Measurements from ENCODE around the gene TM7SF2.
"Not testable (repeated sequence)": the region's sequence is repeated elsewhere in the genome, so short reads cannot be mapped to it uniquely, and the experiment has no call there.

Gene TM7SF2

GRCh38 chr11:65116370-65117205, 4.9 kb downstream of the TM7SF2 start:
- DNase-seq, result no peak

- peak; percentile 99 for DNase-seq
Observed at GRCh38 chr11:65117206-65118096, 5.8 kb downstream of the TM7SF2 start, which contains the start of gene ZNHIT2. ZNHIT2 (minus strand) TSS chr11:65117701; CDS start chr11:65117653, 48 bp downstream.

GRCh38 chr11:65118097-65118837, 6.6 kb downstream of the TM7SF2 start:
- DNase-seq, result no peak

- DNase-seq, result not testable (repeated sequence)
Observed at GRCh38 chr11:65118891-65119669, 7.4 kb downstream of the TM7SF2 start.

- DNase-seq, result no peak
Observed at GRCh38 chr11:65119670-65119995, 8.0 kb downstream of the TM7SF2 start.

GRCh38 chr11:65120831-65121230, 9.2 kb downstream of the TM7SF2 start:
- DNase-seq, result no peak

GRCh38 chr11:65121447-65121864, 9.8 kb downstream of the TM7SF2 start:
- no peak for DNase-seq

GRCh38 chr11:65121865-65122696, 10.4 kb downstream of the TM7SF2 start, which contains the start of the genes FAU and MRPL49:
FAU (minus strand) TSS chr11:65122134; CDS start chr11:65121813, 321 bp downstream.
MRPL49 (plus strand) TSS chr11:65122321; CDS start chr11:65122347, 26 bp downstream.
- peak; percentile 94 for DNase-seq

GRCh38 chr11:65124480-65125196, 13.0 kb downstream of the TM7SF2 start:
- DNase-seq, result no peak

- no peak for DNase-seq
Observed at GRCh38 chr11:65125197-65126056, 13.8 kb downstream of the TM7SF2 start.

- no peak for DNase-seq
Observed at GRCh38 chr11:65126624-65127274, 15.1 kb downstream of the TM7SF2 start.

GRCh38 chr11:65127473-65128181, 16.0 kb downstream of the TM7SF2 start:
- no peak for DNase-seq

GRCh38 chr11:65128182-65129145, 16.8 kb downstream of the TM7SF2 start:
- no peak for DNase-seq

- DNase-seq, result no peak
Observed at GRCh38 chr11:65129649-65130441, 18.2 kb downstream of the TM7SF2 start.

- no peak for DNase-seq
Observed at GRCh38 chr11:65130631-65131416, 19.2 kb downstream of the TM7SF2 start.

All from fibroblast of skin of right quadriceps (primary cell).